DOHH2 (cell line): ENCODE results near the gene TMCC3.

Experiments
- H3F3A ChIP-seq: fragments of 200-600 bp; sonication (generic), shearing (Covaris generic); 2 replicates; pipeline ENCODE4 v1.6.0; 2016; ENCODE audit warnings: antibody characterized with exemption, mild to moderate bottlenecking; ENCODE audit not compliant: control insufficient read depth, insufficient read depth
- H3K27ac ChIP-seq: fragments of 200-600 bp; sonication (generic); 2 replicates; pipeline ENCODE4 v1.5.1; 2014; ENCODE audit warnings: low read depth, mild to moderate bottlenecking, low read length, moderate library complexity
- H3K27me3 ChIP-seq: fragments of 200-600 bp; sonication (generic); 2 replicates; pipeline ENCODE4 v1.6.1; 2014; ENCODE audit warnings: mild to moderate bottlenecking, low read length, mixed read lengths; ENCODE audit not compliant: control insufficient read depth
- H3K36me3 ChIP-seq: fragments of 200-600 bp; sonication (generic); 2 replicates; pipeline ENCODE4 v1.6.1; 2014; ENCODE audit warnings: mild to moderate bottlenecking, low read length, moderate library complexity, mixed read lengths; ENCODE audit not compliant: control insufficient read depth
- H3K4me1 ChIP-seq: fragments of 200-600 bp; sonication (generic); 2 replicates; pipeline ENCODE4 v1.6.1; 2014; ENCODE audit warnings: mild to moderate bottlenecking, low read length, mixed read lengths; ENCODE audit not compliant: control insufficient read depth
- H3K4me2 ChIP-seq: fragments of 200-600 bp; sonication (generic); 2 replicates; pipeline ENCODE4 v1.6.0; 2014; ENCODE audit warnings: mild to moderate bottlenecking, low read length, moderate library complexity
- H3K4me3 ChIP-seq: fragments of 200-600 bp; sonication (generic); 2 replicates; pipeline ENCODE4 v1.5.1; 2014; ENCODE audit warnings: mild to moderate bottlenecking, low read length, mixed read lengths
- H3K79me2 ChIP-seq: fragments of 200-600 bp; sonication (generic); 2 replicates; pipeline ENCODE4 v1.6.1; 2014; ENCODE audit warnings: mild to moderate bottlenecking, low read length, mixed read lengths; ENCODE audit not compliant: control insufficient read depth
- H3K9me2 ChIP-seq: fragments of 200-600 bp; sonication (generic); replicated peaks from 2 replicates; pipeline ENCODE4 v1.6.1; 2014; ENCODE audit warnings: mild to moderate bottlenecking, low read length, mixed read lengths; ENCODE audit not compliant: control insufficient read depth
- H3K9me3 ChIP-seq: fragments of 200-600 bp; sonication (generic); 2 replicates; pipeline ENCODE4 v1.6.1; 2014; ENCODE audit warnings: antibody characterized with exemption, low read length, mixed read lengths; ENCODE audit not compliant: control insufficient read depth, insufficient read depth
- H4K20me1 ChIP-seq: fragments of 200-600 bp; sonication (generic); 2 replicates; pipeline ENCODE4 v1.6.0; 2014; ENCODE audit warnings: low read depth, mild to moderate bottlenecking, antibody characterized with exemption, low read length, moderate library complexity; ENCODE audit not compliant: control insufficient read depth, insufficient read depth
- CTCF ChIP-seq: fragments of 200-600 bp; sonication (generic); IDR thresholded peaks from one replicate; pipeline ENCODE4 v1.5.1; 2014; ENCODE audit warnings: antibody characterized with exemption, mild to moderate bottlenecking, low read depth, low read length; ENCODE audit not compliant: poor library complexity, severe bottlenecking
- EZH2phosphoT487 ChIP-seq: fragments of 200-600 bp; sonication (generic); IDR thresholded peaks from 2 replicates; pipeline ENCODE4 v1.6.1; 2017; ENCODE audit warnings: borderline replicate concordance, mild to moderate bottlenecking, antibody characterized with exemption, low read length, moderate library complexity, mixed read lengths

The TMCC3 gene

GRCh38 chr12:94676031-94676641, 25.8 kb upstream of the TMCC3 start:
- Histone ChIP-seq H3K9me3 (no peaks in the 10 kb centered on the region), H4K20me1 (no peaks in the 10 kb centered on the region), H3K4me3 (no peak overlapping the region), H3K9me2 (no peaks in the 10 kb centered on the region), H3K4me2 (peak overlapping the region; percentile 24), H3K27me3 (no peaks in the 10 kb centered on the region), H3K36me3 (no peaks in the 10 kb centered on the region), H3K27ac (no peak overlapping the region), H3K79me2 (no peaks in the 10 kb centered on the region), H3F3A (no peaks in the 10 kb centered on the region), H3K4me1 (peaks cover 11% of the 10 kb centered on the region)
- no peak for TF ChIP-seq CTCF
- TF ChIP-seq EZH2phosphoT487: no peak

- Histone ChIP-seq H3K27me3 (peaks cover 3% of the 10 kb centered on the region; the same call in 1 of the 2 replicates), H3F3A (no peaks in the 10 kb centered on the region), H4K20me1 (no peaks in the 10 kb centered on the region), H3K4me3 (no peak overlapping the region), H3K27ac (no peak overlapping the region), H3K4me1 (peaks cover 11% of the 10 kb centered on the region), H3K36me3 (no peaks in the 10 kb centered on the region), H3K79me2 (no peaks in the 10 kb centered on the region), H3K9me3 (no peaks in the 10 kb centered on the region), H3K4me2 (no peak overlapping the region), H3K9me2 (no peaks in the 10 kb centered on the region)
- no peak for TF ChIP-seq EZH2phosphoT487
- no peak for TF ChIP-seq CTCF
Observed at GRCh38 chr12:94674835-94675234, 24.5 kb upstream of the TMCC3 start.

GRCh38 chr12:94674051-94674451, 23.7 kb upstream of the TMCC3 start:
- Histone ChIP-seq H3K4me2 (no peak overlapping the region), H3K9me3 (no peaks in the 10 kb centered on the region), H3K36me3 (no peaks in the 10 kb centered on the region), H3K9me2 (no peaks in the 10 kb centered on the region), H3K4me3 (no peak overlapping the region), H3K27me3 (peaks cover 3% of the 10 kb centered on the region; the same call in 1 of the 2 replicates), H3K27ac (no peak overlapping the region), H3K4me1 (peaks cover 11% of the 10 kb centered on the region), H3K79me2 (no peaks in the 10 kb centered on the region), H3F3A (no peaks in the 10 kb centered on the region), H4K20me1 (no peaks in the 10 kb centered on the region)
- TF ChIP-seq EZH2phosphoT487: no peak
- TF ChIP-seq CTCF: no peak
